Suprapubic skin (tissue), 3 donors: ENCODE results near the gene ANKRD13D.

Experiments
- CTCF ChIP-seq, 2 donors: fragments of 200-600 bp in 1 of 2; fragments of 450-650 bp in 1 of 2; sonication (generic) in 1 of 2; IDR thresholded peaks; one replicate each; pipeline ENCODE4 v1.5.1; 2016 to 2019; ENCODE audit warnings: antibody characterized with exemption in 2 of 2, mild to moderate bottlenecking in 1 of 2, moderate library complexity in 1 of 2
- POLR2AphosphoS5 ChIP-seq, 3 donors: sonication (generic); formaldehyde crosslinking; IDR thresholded peaks; one replicate each; pipeline ENCODE4 v1.6.1; 2017; ENCODE audit warnings: antibody characterized with exemption in 3 of 3

- no peak for TF ChIP-seq POLR2AphosphoS5 (IDR thresholded peaks at IDR 0.05)
- TF ChIP-seq CTCF (IDR thresholded peaks at IDR 0.05), result no peak
Measured at GRCh38 chr11:67345247-67345919, 56.3 kb downstream of the ANKRD13D start.
